Ramos (cell line): ENCODE measurements around the gene DPPA5.
"Not testable (repeated sequence)": the region's sequence is repeated elsewhere in the genome, so short reads cannot be mapped to it uniquely, and the experiment has no call there.

Experiments used
- in situ Hi-C: fragments of 300-500 bp; cut with MboI; formaldehyde crosslinking; loops from one replicate; pipeline ENCODE4 v1.14.3; 2022; ENCODE audit warnings: low sequenced_read_pairs; ENCODE audit not compliant: unreplicated experiment

DPPA5 gene

DNA sequence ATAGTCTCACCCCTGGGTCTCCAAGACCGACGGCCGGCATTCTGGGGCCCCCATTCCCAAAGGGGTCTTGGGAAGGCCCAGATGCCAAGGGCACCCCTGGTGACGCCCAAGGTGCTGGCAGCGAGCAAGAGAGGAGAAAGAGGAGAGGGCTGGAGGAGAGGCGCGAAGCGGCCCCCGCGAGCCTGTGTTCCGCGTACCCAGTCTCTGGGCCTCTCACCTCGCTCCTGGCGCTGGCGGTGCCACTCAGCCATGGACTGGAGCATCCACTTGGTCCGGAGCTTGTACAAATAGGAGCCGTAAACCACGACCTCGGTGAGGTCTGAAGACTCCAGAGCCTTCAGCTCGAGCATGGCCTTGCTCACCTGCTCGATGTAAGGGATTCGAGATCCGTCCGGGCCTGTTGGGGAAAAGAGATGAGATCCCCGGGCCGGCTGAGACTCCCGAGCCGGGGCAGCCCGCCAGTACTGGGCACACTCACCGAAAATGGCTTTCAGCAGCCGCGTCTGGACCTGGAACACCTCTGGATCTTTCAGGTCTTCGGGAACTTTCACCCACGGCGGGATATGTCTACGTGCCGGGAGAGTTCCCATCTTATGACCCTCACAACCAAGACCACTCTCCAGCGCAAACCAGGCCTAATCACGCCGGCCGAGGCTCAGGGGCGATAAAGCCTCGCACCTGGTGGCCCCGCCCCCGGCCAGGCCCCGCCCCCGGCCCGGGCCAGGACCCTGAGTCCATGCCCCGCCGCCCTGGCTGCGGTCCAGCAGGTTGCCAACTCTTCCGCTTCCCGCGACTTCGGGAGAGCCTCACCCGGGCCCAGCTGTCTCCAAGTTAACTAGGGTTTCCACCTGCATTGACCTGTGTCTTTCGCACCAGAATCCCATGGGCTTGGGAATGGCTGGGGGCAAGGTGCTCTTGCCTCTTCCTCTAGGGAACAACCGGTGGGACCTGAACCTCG is at the start of gene DPPA5:
DPPA5 (minus strand) TSS at position 641 of the 958 bp plus-strand sequence; CDS start at position 590, 51 bp downstream.
- in situ Hi-C loops: no loop called here

GRCh38 chr6:73400656-73401055 is 46.6 kb upstream of the DPPA5 start:
- in situ Hi-C loops: no loop called here

GRCh38 chr6:73395875-73396274 is 41.8 kb upstream of the DPPA5 start:
- in situ Hi-C loops: no loop called here

- in situ Hi-C loops: no loop called here
Measured at GRCh38 chr6:73394577-73395354, 40.7 kb upstream of the DPPA5 start, which contains the start of gene DDX43. Gene DDX43 (plus strand): TSS chr6:73394828. CDS start chr6:73394906, 78 bp downstream.

- in situ Hi-C loops: no loop called here
Measured at GRCh38 chr6:73393278-73393677, 39.2 kb upstream of the DPPA5 start.

DNA sequence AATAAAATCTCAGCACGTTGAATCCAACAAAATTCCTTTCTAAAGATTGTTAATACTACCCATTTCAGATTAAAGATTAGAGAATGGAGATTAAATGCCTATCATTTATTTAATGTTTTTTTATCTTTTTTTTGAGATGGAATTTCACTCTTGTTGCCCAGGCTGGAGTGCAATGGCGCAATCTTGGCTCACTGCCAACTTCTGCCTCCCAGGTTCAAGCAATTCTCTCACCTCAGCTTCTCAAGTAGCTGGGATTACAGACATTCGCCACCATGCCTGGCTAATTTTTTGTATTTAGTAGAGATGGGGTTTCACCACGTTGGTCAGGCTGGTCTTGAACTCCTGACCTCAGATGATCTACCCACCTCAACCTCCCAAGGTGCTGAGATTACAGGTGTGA is 38.1 kb upstream of the DPPA5 start:
- in situ Hi-C loops: not testable (repeated sequence)

DNA sequence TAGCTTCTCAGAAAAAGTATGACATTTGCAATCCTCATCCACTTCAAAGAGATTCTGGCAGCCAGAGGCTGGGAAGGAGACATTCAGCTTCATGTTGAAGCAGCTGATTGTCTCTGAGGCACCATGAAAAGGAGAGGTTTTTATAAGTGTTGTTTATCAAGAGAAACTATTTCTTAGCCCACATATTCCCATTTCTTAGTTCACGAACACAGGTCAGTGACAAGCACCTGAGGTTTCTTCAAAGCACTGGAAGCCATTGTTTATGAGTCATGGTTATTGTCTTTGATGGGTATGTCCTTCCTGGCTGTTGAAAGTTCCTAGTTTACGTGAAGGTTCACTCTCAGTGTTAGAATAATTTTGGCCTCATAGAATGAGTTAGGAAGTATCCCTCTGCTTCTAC is 37.6 kb upstream of the DPPA5 start:
- in situ Hi-C loops: no loop called here

DNA sequence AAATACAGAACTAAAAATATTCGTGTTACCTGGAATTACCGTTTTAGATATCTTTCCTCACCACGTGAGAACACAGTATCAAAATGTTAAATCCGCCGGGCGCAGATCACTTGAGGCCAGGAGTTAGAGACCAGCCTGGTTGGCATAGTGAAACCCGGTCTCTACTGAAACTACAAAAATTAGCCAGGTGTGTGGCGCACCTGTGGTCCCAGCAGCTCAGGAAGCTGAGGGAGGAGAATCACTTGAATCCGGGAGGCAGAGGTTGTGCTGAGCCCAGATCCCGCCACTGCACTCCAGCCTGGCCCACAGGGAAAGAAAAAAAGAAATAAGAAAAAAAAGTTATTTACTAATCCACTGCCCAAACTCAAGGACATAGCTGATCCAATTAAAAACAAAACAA is 35.8 kb upstream of the DPPA5 start:
- in situ Hi-C loops: no loop called here

- in situ Hi-C loops: no loop called here
Measured at GRCh38 chr6:73388800-73389512, 34.9 kb upstream of the DPPA5 start.

GRCh38 chr6:73388433-73388799 is 34.3 kb upstream of the DPPA5 start:
- in situ Hi-C loops: no loop called here

GRCh38 chr6:73382462-73383113 is 28.5 kb upstream of the DPPA5 start:
- in situ Hi-C loops: no loop called here

GRCh38 chr6:73381531-73381930 is 27.5 kb upstream of the DPPA5 start:
- in situ Hi-C loops: not testable (repeated sequence)

- in situ Hi-C loops: no loop called here
Measured at GRCh38 chr6:73377225-73377624, 23.1 kb upstream of the DPPA5 start.

- in situ Hi-C loops: no loop called here
Measured at GRCh38 chr6:73375216-73375615, 21.1 kb upstream of the DPPA5 start.

DNA sequence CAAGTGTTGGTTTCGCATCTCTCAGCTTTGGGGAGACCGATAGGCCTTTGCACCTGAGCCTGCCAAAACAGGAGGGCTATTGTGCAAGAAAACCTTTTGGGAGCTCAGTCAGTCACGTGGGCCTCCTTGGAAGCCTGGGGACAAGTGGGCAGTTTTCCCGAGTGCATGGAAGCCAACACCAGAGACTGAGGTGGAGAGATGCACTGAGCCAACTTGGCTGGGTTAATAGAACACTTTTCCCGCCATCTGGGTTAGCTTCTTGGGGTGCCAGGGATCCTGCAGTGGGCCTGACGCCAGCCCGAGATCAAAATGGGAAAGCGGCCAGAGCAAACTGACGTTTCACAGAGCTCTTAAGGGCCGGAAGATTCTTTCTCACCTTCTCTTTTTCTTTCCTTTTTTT is 18.4 kb upstream of the DPPA5 start:
- in situ Hi-C loops: no loop called here

DNA sequence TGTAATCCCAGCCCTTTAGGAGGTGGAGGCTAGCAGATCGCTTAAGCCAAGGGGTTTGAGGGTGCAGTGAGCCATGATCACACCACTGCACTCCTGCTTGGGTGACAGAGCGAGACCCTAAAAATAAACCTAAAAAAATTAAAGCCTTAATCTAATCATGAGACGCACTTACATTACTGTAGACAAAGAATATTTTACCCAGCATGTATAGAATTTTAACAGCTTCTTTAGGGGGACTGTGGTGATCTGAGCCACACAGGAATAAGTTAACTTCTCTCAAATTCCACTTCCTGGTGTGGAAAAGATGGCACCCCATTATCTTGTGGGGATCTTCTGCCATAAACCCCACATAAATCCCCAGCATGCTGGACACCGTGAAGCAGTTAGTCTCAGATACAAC is 17.9 kb upstream of the DPPA5 start:
- in situ Hi-C loops: no loop called here

DNA sequence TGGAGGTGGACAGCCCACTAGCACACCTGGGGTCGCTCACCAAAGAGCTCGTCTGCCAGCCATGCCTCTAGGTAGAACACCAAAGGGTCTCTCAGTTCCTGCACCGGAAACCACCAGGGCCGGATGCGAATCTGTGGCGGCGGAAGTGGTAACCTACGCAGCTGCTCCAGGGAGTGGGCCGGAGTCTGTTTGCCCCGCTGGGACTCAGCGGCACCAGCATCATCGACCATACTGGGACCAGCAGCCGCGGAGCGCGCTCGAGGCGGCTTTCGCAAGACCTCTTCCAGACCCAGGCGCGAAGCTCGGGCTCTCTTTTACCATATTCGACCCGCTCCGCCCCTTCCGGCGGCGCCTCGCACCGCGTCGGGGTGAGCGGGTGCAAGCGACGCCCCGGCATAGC is 15.5 kb upstream of the DPPA5 start, which contains the start of gene OOEP:
OOEP (minus strand) TSS at position 335 of the 400 bp plus-strand sequence; CDS start at position 230, 105 bp downstream.
- in situ Hi-C loops: no loop called here

GRCh38 chr6:73369157-73369556 is 15.1 kb upstream of the DPPA5 start:
- in situ Hi-C loops: no loop called here

DNA sequence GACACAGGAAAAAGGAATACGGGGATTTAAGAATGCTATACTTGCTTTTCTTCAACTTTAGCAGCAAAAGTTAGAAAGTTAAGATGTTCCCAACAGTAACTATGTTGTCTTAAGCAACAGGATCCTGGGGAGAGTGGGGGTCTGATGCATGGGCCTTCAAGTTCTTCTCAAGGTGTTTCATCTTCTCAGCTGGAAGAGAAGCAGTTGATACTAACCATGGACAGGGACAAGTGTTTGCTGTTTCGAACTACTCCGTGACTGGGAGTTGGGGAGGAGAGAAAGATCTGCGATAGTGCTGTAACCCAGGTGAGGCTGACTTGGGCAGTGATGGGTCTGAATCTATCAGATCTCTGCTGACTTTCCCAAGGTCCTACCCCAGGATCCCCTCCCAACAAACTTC is 14.6 kb upstream of the DPPA5 start:
- in situ Hi-C loops: no loop called here

DNA sequence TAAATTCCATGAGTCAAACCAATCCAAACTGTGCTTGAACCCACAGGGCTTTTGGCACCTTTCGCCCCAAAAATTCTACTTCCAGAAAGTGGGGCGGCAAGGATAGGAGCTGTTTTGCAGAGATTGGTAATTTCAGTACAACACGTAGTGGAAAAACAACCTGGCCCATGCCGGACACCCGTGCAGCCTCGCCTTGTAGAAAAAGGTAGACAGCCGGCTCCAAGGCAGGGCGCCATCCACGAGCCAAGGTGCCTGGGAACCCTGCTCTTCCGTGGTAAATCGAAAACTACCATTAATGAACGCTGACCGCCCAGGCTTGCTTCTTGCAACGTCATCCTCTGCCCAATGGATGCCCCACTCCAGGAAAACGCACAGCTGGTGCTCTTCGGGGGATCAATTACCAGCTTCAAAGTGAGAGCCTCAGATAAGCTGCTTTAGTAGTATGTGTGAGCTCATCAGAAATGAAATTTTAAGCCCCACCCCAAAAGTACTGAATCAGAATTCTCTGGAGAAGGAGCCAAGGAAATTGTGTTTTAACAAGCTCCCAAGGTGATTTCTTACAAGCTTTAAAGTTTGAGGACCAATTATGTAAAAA is 13.8 kb upstream of the DPPA5 start:
- in situ Hi-C loops: no loop called here
